Omental fat pad (tissue), 4 donors: ENCODE results near the gene DLG2. TPM values are rescaled to one million over a fixed set of nuclear protein-coding genes. Genes with fewer than 3 reads are reported as not detected.
A peak's percentile ranks its signal among the peaks of the same experiment; 100 is the strongest.

Experiments used
- ATAC-seq: fragments of 150-250 bp; one replicate; pipeline ENCODE4 v1.9.1; 2016; ENCODE audit warnings: mild to moderate bottlenecking, moderate library complexity; ENCODE audit not compliant: low FRiP score
- DNase-seq: peaks from one replicate; pipeline ENCODE4 v3.0.0-alpha.2; 2019; ENCODE audit warnings: low spot score
- total RNA-seq, 4 donors: library from RNA; depleted of rRNA; stranded (reverse); fragments of >200 nt; gene quantifications; one replicate each; pipeline ENCODE4 v1.1.0, GENCODE V29; 2016
- TF ChIP-seq, protein P1 (sequence below), 3 donors: fragments of 450-650 bp; IDR thresholded peaks; one replicate each; pipeline ENCODE4 v1.5.1; 2016 to 2017; ENCODE audit warnings: antibody characterized with exemption in 3 of 3, mild to moderate bottlenecking in 3 of 3, moderate library complexity in 2 of 3

The DLG2 gene
- total RNA-seq, 4 donors from 2014 or later, result 4.8 to 13.2 (median 8.1) TPM

DNA sequence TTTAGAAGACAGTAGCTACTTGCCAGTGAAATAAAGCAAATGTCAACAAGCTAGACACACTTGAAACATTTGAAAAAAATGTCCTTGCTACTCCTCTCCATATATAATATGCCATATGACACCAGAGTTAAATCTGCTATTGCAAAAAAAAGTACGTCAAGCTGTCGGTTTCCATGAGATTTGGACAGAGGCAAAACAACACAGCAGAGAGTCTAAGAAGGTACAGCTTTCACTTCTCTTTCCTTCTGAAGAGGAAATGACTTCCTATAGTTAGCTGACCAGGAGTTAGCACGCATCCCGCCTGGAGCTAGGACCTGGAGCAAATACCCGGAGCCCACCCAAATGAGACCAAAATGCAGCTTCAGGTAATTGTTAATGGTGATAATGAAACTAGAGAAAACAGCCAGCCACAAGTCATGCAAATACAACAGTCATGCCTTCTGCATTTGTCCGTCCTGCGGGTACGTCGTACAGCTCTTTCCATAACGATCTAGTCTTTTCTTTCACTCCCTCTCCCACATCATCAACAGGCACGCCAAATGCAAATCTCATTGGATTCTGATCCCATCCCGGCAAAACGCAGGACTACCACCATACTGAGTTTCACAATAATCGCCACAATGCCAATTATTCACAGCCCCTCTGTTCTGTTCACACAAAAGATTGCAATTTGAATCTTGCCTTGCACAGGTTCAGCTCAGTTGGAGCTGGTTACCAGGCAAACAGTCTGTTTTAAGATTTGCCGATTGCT, 1945.9 kb downstream of the DLG2 start:
- TF ChIP-seq, protein P1, sequence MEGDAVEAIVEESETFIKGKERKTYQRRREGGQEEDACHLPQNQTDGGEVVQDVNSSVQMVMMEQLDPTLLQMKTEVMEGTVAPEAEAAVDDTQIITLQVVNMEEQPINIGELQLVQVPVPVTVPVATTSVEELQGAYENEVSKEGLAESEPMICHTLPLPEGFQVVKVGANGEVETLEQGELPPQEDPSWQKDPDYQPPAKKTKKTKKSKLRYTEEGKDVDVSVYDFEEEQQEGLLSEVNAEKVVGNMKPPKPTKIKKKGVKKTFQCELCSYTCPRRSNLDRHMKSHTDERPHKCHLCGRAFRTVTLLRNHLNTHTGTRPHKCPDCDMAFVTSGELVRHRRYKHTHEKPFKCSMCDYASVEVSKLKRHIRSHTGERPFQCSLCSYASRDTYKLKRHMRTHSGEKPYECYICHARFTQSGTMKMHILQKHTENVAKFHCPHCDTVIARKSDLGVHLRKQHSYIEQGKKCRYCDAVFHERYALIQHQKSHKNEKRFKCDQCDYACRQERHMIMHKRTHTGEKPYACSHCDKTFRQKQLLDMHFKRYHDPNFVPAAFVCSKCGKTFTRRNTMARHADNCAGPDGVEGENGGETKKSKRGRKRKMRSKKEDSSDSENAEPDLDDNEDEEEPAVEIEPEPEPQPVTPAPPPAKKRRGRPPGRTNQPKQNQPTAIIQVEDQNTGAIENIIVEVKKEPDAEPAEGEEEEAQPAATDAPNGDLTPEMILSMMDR (IDR thresholded peaks at IDR 0.05), result no peak
- no peak for DNase-seq
- no peak for ATAC-seq

DNA sequence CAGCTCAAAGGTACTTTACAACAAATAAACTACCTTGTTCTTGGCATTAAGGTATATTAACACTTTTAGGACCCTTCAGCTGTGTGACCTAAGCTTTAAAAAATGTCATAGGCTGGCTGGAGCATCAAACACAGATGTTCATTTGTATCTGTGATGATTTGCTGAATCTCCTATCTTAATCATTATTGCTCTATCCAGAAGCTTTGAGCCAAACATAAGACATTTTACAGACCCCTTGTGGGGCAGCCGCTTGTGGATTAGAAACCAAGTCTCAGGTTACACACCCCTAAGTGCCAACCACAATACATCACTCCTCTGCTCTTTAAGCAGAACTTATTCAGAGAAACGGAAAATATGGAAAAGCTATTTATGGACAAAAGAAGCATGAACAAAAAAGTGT, 1946.8 kb downstream of the DLG2 start:
- TF ChIP-seq, protein P1 (IDR thresholded peaks at IDR 0.05), result no peak
- no peak for ATAC-seq
- DNase-seq, result no peak

DNA sequence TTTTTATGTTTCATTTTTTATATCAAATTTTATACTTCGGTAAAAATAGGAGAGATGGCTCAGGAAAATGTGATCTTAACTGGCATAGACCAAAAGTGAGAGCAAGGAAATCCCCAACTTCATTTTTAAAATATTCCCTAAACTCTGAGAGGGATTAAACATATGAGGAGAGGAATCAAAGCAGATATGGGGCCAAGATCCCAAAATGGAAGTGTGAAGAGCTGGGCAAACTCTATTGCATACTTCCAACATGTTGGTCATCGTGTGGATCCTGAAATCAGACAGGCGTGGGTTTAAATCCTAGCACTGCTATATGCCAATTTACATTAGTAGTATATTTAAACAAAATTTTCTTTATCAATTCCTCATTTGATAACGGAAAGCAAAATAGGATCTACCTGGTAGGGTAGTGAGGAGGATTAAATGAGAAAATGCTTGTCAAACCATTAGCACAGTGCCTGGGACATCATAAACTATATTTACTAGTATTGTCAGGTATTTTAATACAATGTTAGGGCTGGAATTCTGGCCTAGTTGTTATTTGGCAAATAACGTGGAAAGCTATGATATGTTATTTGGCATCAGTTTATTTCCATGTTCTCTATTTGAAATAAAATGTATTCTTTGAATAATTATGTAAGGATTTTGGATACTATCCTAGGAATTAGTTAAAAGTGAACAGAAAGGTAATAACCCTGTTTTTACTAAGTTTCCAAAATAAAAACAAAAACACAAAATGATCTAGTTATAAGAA, 1948.1 kb downstream of the DLG2 start:
- no peak for ATAC-seq
- DNase-seq, result no peak
- TF ChIP-seq, protein P1 (IDR thresholded peaks at IDR 0.05), result no peak

DNA sequence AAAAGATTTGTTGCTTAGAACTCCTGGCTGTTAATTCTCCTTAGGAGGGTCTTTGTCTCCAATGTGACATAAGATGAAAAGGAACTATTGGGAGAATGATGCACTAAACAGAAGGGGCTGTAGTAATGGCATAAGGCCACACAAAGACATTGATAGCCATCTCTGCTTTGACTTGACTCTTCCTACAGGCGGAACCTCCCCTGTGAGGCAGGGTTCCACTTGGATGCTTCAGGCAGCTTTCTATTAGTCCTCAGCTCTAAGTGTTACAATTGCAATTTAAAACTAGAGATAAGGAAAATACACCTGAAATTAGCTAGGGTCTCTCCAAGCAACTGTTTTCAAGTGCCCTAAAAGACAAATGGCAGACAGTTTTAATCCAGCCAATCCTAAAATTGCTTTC, 1949.4 kb downstream of the DLG2 start:
- ATAC-seq, result no peak

DNA sequence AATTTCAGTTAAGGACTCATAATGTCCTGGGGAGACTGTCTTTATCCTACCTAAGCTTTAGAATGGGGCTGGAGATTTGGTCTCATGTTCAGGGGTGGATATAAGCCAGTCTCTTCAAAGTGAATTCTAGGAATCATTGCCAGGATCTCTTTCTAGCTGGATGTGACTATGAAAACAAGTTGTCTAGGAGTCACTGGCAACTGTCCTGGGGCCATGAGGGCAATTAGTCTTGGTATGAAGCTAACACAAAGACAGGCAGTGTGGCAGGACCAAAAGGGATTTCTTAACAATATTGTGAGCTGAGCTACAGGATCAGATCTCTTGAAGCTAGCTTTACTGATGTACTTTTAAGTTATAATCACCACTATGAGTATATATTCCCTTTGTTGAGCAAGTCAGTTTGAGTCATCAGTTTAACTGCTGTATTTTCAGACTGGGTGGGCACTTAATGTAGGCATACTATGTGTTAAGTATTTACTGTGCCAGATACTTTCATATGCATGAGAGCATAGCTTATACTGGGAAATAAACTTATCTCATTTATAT, 1951.0 kb downstream of the DLG2 start:
- no peak for DNase-seq
- peak; percentile 53 for ATAC-seq
- TF ChIP-seq, protein P1 (IDR thresholded peaks at IDR 0.05), result no peak

More for the DNA sequence above, 1949.4 kb downstream of the DLG2 start:
- TF ChIP-seq, protein P1 (IDR thresholded peaks at IDR 0.05), result no peak
- DNase-seq, result no peak

DNA sequence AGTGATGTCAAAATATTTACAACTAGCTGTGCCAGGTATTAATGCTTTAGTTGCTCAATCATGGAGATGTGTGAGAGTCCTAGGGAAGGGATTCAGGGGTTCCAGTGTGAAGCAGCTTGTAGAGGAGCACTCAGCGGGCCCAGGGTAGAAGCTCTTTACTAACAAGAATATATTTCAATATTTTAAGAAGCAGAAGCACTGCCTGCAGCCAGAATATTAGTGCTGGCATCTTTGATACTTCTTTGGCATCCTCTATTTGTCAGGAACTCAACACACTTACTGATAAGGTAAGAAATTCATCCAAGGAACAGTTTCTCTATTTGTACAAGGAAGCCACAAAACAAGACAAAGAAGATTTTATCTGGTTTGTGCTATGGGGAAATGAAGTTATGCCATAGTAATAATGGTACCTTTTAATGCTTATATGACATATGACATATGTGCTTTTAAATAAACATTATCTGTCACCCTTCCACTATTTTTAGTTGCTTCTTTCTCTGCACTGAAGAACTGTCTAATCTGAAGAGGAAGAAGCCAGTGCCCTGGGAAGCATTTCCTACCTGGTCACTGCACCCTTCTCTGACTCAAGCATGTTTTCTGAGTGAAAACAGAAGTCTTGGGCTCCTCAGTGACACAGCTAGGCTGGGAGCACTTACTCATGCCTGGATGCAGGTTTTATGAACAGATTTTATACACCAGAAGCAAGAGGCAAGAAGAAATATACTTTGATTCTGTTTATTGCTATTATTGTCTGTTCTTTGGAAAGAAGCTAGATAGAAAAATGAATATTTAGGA, 1952.8 kb downstream of the DLG2 start:
- peak; percentile 53 for ATAC-seq
- TF ChIP-seq, protein P1 (IDR thresholded peaks at IDR 0.05), result no peak

More for the DNA sequence above, 1952.8 kb downstream of the DLG2 start:
- DNase-seq, result no peak
